HUES6 (cell line): ENCODE results near the gene LDAH.
"Not testable (repeated sequence)": the region's sequence is repeated elsewhere in the genome, so short reads cannot be mapped to it uniquely, and the experiment has no call there.

Experiments used
- H3K27ac ChIP-seq: 2 replicates; pipeline ENCODE4 v1.7.0; 2013; ENCODE audit warnings: low read depth, mild to moderate bottlenecking, low read length, inconsistent platforms
- H3K27me3 ChIP-seq: 2 replicates; pipeline ENCODE4 v1.6.1; 2013; ENCODE audit warnings: low read length; ENCODE audit not compliant: control insufficient read depth, insufficient read depth
- H3K36me3 ChIP-seq: 2 replicates; pipeline ENCODE4 v1.6.1; 2013; ENCODE audit warnings: low read length; ENCODE audit not compliant: control insufficient read depth, insufficient read depth
- H3K4me1 ChIP-seq: 2 replicates; pipeline ENCODE4 v1.6.1; 2013; ENCODE audit warnings: low read length; ENCODE audit not compliant: control insufficient read depth, insufficient read depth
- H3K4me3 ChIP-seq: 2 replicates; pipeline ENCODE4 v1.5.1; 2013; ENCODE audit warnings: low read depth, low read length
- H3K9ac ChIP-seq: one replicate; pipeline ENCODE4 v1.6.1; 2013; ENCODE audit warnings: mild to moderate bottlenecking, low read length
- H3K9me3 ChIP-seq: 2 replicates; pipeline ENCODE4 v1.6.1; 2013; ENCODE audit warnings: low read depth, low read length; ENCODE audit not compliant: control insufficient read depth, insufficient read depth

Gene LDAH

DNA sequence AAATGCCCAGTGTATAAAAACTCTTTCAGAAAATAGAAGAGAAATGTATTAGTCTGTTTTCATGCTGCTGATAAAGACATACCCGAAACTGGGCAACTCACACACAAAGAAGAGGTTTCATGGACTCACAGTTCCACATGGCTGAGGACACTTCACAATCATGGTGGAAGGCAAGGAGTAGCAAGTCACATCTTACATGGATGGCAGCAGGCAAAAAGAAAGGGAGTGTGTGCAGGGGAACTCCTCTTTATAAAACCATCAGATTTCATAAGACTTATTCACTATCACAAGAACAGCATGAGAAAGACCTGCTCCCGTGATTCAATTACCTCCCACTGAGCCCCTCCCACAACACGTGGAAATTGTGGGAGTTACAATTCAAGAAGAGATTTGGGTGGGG, 29.0 kb downstream of the LDAH start:
- H3K27me3 ChIP-seq, H3K27ac ChIP-seq, H3K9ac ChIP-seq, H3K4me1 ChIP-seq, H3K4me3 ChIP-seq, H3K9me3 ChIP-seq: not testable (repeated sequence)
- H3K36me3 ChIP-seq = peaks cover 12% of the 10 kb centered on the region

DNA sequence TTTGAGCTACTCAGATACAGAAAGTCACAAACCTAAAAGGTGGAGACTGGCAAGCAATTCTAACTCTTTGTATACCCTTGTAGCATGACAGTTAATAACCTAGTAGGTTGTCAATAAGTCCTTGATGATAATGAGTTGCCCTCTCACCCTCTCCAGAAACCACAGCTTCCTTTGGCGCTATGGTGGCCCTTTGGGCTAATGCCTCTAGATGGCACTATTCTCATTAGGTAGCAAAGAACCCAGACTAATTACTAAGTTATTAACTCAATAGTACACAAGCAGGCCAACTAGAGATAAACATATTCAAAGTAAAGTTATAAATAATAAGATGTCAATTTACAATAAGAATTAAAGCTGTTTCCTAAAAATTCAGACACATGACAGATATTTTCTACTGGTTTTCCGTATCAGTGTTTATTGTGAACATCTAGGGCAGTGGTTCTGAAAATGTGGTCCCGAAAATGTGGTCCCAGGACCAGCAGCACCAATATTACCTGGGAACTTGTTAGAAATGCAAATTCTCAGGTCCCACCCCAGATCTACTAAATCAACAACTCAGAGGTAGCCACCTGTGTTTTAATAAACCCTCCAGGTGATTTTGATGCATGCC, 41.1 kb downstream of the LDAH start:
- Histone ChIP-seq H3K4me1 (no peaks in the 10 kb centered on the region), H3K9ac (no peak overlapping the region), H3K36me3 (no peaks in the 10 kb centered on the region; the same call in 1 of the 2 replicates), H3K27me3 (no peaks in the 10 kb centered on the region), H3K9me3 (no peaks in the 10 kb centered on the region), H3K4me3 (no peak overlapping the region), H3K27ac (no peak overlapping the region)

DNA sequence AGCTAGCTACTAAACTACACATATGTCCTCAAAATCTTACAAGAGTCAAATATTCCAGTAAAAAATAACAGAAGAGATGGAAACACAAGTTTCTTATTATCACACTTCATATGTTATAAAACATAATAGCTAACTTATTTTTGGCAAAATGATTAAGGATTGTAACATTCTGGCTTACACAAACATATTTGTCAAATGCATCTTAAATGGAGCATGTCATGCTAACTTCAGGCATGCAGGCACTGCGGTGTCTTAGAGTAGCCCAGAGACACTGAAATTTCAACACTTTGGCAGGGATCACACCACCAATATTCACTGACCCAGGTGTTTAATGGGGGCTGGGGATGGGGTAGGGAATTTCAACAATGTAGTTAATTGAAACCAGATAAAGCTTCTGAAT, 51.6 kb downstream of the LDAH start:
- no peak overlapping the region for H3K4me3 ChIP-seq
- H3K4me1 ChIP-seq = no peaks in the 10 kb centered on the region
- H3K27ac ChIP-seq = no peak overlapping the region
- H3K27me3 ChIP-seq = no peaks in the 10 kb centered on the region
- H3K36me3 ChIP-seq = peaks cover 12% of the 10 kb centered on the region
- H3K9ac ChIP-seq = no peak overlapping the region
- no peaks in the 10 kb centered on the region for H3K9me3 ChIP-seq

DNA sequence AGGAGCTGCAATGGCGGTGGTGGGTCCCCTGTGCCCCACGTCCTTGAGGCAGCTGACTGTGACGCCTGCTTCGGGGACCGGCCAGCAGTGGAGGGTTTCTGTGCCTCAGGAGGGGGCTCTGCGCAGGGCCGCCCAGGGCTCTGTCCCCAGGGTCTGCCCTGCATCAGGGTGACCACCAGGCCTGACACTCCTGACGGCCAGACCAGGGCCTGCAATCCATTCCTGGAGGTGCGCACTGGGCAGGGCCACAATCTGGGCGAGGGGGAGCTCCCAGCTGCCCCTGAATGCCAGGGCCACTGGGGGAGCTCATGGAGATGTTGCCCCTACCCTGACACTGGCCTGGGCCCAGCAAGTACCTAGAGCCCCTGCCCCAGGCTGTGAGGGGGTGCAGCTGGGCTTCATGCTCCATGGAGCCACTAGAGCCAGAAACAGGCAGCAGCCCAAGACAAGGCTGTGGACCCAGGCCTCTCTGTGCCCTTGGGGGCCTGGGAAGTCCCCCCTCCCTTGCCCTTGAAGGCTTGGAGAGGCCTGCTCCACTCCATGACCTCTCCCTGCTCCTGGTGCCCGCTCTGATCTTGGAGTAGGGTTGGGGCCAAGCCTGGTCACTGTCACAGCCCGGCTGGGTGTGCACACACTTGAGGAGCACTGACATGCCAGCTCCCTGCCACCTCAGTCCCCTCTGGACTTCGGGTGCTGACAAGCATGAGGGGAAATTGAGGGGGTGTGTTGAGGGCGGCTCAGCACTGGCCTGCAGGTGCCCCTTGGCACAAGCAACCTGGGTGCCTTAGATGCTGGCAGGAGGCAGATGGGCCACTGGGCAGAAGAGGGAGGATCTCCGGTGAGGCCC, 55.9 kb downstream of the LDAH start:
- Histone ChIP-seq H3K4me1 (no peaks in the 10 kb centered on the region), H3K9me3 (no peaks in the 10 kb centered on the region), H3K27me3 (no peaks in the 10 kb centered on the region), H3K36me3 (peaks cover 3% of the 10 kb centered on the region; the same call in 1 of the 2 replicates), H3K9ac (no peak overlapping the region), H3K4me3 (no peak overlapping the region), H3K27ac (no peak overlapping the region)

DNA sequence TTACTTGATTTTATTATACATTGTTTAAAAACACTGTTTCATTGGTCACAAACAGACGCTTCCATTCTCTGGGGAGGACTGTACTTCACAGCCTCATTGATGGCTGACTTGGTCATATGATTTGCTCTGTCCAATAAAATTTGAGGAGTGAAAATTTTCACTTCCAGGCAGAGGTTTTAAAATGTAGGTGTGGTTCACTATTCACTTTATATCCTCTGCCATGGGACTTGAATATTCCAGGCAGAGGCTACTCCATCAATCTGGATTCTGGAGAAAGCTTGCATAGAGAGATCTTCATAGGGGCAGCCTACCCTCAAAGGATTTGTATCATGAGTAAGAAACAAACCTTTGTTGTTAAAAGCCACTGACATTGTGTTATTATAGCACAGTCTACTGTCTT, 56.7 kb downstream of the LDAH start:
- Histone ChIP-seq H3K4me1 (no peaks in the 10 kb centered on the region), H3K9me3 (no peaks in the 10 kb centered on the region), H3K4me3 (no peak overlapping the region), H3K9ac (no peak overlapping the region), H3K27ac (no peak overlapping the region), H3K27me3 (no peaks in the 10 kb centered on the region), H3K36me3 (peaks cover 3% of the 10 kb centered on the region; the same call in 1 of the 2 replicates)

DNA sequence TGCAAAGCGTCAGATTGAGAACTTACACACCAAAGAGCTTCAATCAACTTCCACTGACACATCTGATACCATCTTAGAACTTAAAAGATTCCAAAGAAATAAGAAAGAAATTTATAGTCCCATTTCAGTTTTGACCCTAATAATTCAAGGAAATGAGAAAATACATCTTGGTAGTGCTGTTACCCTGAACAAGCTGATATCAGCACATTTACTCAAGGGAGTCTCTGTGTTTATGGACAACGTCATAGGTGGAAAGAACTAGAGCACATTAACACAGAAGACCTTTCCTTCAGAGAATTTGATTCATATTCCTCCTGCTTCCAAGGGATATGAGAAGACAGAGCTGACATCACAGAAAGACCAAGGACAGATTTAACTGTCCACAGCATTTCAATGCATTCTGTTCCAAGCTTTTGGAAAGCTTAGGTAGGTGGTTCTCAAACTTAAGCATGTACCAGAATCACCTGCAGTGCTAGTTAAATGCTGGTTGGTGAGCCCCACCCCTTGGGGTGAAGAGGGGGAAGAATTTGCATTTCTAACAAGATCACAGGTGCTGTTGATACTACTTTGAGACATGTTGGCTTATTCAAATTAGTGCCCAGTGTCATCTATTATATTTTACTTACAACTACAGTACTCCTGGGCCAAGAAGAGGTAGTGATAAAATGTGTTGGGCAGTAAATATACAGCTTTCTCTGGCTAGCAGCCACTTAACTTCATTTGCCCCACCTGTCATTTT, 59.8 kb downstream of the LDAH start:
- Histone ChIP-seq H3K27me3 (no peaks in the 10 kb centered on the region), H3K9ac (no peak overlapping the region), H3K4me3 (no peak overlapping the region), H3K27ac (no peak overlapping the region), H3K36me3 (peaks cover 12% of the 10 kb centered on the region), H3K4me1 (no peaks in the 10 kb centered on the region), H3K9me3 (peaks cover 4% of the 10 kb centered on the region; the same call in 1 of the 2 replicates)

DNA sequence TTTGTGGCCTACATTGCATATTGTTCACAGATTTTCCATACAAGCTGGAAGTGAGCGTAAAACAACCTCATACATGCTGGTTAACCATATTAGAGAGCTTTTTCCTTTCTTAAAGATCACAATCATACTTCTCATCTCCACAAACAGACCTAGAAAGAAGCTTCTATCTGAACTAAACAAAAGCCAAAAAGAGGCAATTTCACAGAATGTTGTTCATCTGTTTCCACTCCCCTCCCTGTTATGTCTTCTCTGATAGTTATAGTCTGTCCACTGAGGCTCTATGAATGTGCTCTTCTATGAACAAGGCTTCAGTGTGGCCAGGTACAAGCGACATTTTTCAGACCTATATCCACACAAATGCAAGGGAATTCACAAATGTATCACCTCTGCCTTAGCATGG, 63.4 kb downstream of the LDAH start:
- no peak overlapping the region for H3K27ac ChIP-seq
- H3K27me3 ChIP-seq = no peaks in the 10 kb centered on the region
- H3K9ac ChIP-seq = no peak overlapping the region
- H3K4me1 ChIP-seq = no peaks in the 10 kb centered on the region
- H3K4me3 ChIP-seq = no peak overlapping the region
- H3K9me3 ChIP-seq = peaks cover 4% of the 10 kb centered on the region; the same call in 1 of the 2 replicates
- H3K36me3 ChIP-seq = peaks cover 8% of the 10 kb centered on the region; the same call in 1 of the 2 replicates

DNA sequence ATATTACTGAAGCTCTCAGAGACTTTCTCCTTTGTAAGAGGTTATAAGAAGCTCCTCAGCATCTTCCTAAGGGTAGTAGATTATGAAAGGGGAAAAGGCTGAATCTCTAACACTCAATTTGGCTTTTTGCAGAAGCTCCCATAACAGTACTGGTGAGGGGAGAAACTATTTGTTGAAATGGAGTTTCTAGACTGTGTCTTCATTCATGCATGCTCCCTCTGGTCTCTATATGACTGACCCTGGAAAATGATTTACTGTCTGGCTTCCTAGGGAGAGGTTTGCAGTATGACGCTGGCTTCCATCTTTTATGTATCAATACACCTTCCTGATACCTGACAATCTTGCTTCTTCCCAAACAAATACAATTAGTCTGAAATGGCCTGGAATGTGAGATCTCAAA, 63.9 kb downstream of the LDAH start:
- Histone ChIP-seq H3K4me3 (no peak overlapping the region), H3K4me1 (no peaks in the 10 kb centered on the region), H3K9ac (no peak overlapping the region), H3K27me3 (no peaks in the 10 kb centered on the region), H3K27ac (no peak overlapping the region), H3K9me3 (peaks cover 4% of the 10 kb centered on the region; the same call in 1 of the 2 replicates), H3K36me3 (peaks cover 8% of the 10 kb centered on the region; the same call in 1 of the 2 replicates)

DNA sequence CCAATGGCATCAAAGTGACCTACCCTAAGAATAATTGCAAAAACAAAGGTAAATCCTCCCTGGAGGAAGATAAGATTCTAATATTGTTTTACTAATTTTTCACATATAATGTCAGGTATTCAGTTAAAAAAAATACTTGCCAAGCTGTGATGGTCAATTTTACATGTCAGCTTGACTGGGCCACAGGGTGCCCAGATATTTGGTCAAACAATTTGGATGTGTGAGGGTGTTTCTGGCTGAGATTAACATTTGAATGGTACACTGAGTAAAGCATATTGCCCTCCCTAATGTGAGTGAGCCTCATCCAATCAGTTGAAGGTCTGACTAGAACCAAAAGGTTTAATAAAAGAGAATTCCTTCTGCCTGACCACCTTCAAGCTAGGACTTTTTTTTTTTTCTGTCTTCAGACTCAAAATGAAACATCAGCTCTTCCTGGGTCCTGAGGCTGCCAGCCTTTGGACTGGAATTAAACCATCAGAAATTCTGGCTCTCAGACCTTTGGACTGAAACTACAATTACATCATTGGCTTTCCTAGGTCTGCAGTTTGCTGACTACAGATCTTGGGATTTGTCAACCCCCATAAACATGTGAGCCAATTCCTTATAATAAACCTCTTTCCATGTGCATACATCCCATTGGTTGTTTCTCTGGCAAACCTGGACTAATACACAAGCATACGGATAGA, 65.4 kb downstream of the LDAH start:
- Histone ChIP-seq H3K27ac (no peak overlapping the region), H3K9me3 (peaks cover 4% of the 10 kb centered on the region; the same call in 1 of the 2 replicates), H3K4me3 (no peak overlapping the region), H3K4me1 (no peaks in the 10 kb centered on the region), H3K36me3 (peaks cover 8% of the 10 kb centered on the region; the same call in 1 of the 2 replicates), H3K27me3 (no peaks in the 10 kb centered on the region), H3K9ac (no peak overlapping the region)

DNA sequence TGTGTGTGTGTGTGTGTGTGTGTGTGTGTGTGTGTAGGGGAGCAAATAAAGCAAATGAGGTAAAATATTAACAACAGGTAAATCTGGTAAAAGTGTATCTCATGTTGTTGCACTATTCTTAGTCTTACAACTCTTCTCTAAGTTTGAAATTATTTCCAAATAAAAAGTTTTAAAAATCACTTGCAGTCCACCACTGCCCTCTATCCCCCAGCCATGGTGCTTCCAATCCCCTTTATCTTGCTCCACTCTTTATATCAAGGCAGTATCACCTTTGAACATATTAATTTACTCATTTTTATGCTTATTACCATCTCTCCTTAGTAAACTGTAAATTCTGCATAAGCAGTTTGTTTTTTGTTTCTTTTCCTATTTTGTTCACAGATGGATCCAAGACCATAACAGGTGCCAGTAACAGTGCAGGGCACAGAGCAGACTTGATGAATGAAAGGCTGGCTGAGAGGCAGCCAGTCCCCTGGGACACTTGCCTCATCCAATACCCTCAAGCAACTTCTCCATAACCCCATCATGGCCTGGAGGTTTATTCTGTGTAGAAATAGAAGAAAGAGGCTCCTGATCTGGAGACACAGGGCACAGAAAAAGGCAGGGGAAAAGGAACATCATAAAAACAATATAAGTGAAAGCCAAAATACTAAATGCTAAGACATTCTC, 67.6 kb downstream of the LDAH start:
- Histone ChIP-seq H3K9ac (no peak overlapping the region), H3K9me3 (no peaks in the 10 kb centered on the region), H3K27ac (no peak overlapping the region), H3K36me3 (peaks cover 3% of the 10 kb centered on the region; the same call in 1 of the 2 replicates), H3K4me1 (no peaks in the 10 kb centered on the region), H3K4me3 (no peak overlapping the region), H3K27me3 (no peaks in the 10 kb centered on the region)
